SH-SY5Y (cell line): ENCODE results near the gene ADARB2.

Experiments used
- GATA2 ChIP-seq: IDR thresholded peaks from 2 replicates; pipeline ENCODE4 v1.6.1; 2011; ENCODE audit warnings: mild to moderate bottlenecking, low read depth, low read length
- GATA3 ChIP-seq: IDR thresholded peaks from 2 replicates; pipeline ENCODE4 v1.6.1; 2011; ENCODE audit warnings: low read depth, mild to moderate bottlenecking, low read length, moderate library complexity

Gene ADARB2

GRCh38 chr10:1737222-1738061 lies at the start of gene ADARB2:
Gene ADARB2, minus strand, starts transcription at chr10:1737525.
- TF ChIP-seq GATA2 (no peak), GATA3 (no peak)

- TF ChIP-seq GATA2 (no peak), GATA3 (no peak)
These were observed 48.5 kb upstream of the ADARB2 start for GRCh38 chr10:1785835-1786234.

- TF ChIP-seq GATA2: no peak
- no peak for TF ChIP-seq GATA3
These were observed 45.5 kb upstream of the ADARB2 start for GRCh38 chr10:1782841-1783240.

GRCh38 chr10:1779796-1780195 lies 42.5 kb upstream of the ADARB2 start:
- TF ChIP-seq GATA3: no peak
- no peak for TF ChIP-seq GATA2

- no peak for TF ChIP-seq GATA3
- no peak for TF ChIP-seq GATA2
These were observed 41.1 kb upstream of the ADARB2 start for GRCh38 chr10:1778375-1778969.

- TF ChIP-seq GATA2 (no peak), GATA3 (no peak)
These were observed 38.9 kb upstream of the ADARB2 start for GRCh38 chr10:1776127-1776662.

GRCh38 chr10:1774796-1775195 lies 37.5 kb upstream of the ADARB2 start:
- TF ChIP-seq GATA3 (no peak), GATA2 (no peak)

GRCh38 chr10:1766049-1766448 lies 28.7 kb upstream of the ADARB2 start:
- TF ChIP-seq GATA3 (no peak), GATA2 (no peak)

GRCh38 chr10:1762076-1762475 lies 24.8 kb upstream of the ADARB2 start:
- TF ChIP-seq GATA2 (no peak), GATA3 (no peak)

- TF ChIP-seq GATA2: no peak
- no peak for TF ChIP-seq GATA3
These were observed 17.3 kb upstream of the ADARB2 start for GRCh38 chr10:1754506-1755153.

GRCh38 chr10:1752153-1752552 lies 14.8 kb upstream of the ADARB2 start:
- TF ChIP-seq GATA3 (no peak), GATA2 (no peak)

GRCh38 chr10:1747590-1748157 lies 10.3 kb upstream of the ADARB2 start:
- TF ChIP-seq GATA2 (no peak), GATA3 (no peak)

GRCh38 chr10:1746796-1747195 lies 9.5 kb upstream of the ADARB2 start:
- TF ChIP-seq GATA3 (no peak), GATA2 (no peak)
